ENCODE results near the gene SCN9A.

Gene SCN9A

DNA sequence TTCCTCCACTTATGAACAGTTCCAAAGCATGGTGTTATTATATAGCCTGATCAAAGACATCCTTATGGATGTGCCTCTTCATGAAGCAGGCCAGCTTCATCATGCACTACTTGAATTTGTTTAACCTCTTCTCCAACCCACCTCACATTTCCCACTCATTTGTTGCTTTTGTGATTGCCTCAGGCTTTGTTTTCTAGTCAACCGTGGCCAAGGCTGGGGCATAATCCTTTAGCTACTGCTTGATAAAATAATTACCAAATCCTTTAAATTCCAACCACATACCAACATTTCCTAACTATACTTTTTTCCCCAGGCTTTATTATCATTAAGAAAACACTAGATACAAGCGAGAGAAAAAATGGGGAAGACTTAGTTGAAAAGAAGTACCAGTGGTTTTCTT lies 208.3 kb downstream of the SCN9A start:
- no peak for DNase-seq

- no peak for DNase-seq
Observed at GRCh38 chr2:166163775-166164174, 212.0 kb downstream of the SCN9A start.

GRCh38 chr2:166158546-166158945 lies 217.2 kb downstream of the SCN9A start:
- DNase-seq, result no peak

- no peak for DNase-seq
Observed at GRCh38 chr2:166157578-166157977, 218.2 kb downstream of the SCN9A start.

DNA sequence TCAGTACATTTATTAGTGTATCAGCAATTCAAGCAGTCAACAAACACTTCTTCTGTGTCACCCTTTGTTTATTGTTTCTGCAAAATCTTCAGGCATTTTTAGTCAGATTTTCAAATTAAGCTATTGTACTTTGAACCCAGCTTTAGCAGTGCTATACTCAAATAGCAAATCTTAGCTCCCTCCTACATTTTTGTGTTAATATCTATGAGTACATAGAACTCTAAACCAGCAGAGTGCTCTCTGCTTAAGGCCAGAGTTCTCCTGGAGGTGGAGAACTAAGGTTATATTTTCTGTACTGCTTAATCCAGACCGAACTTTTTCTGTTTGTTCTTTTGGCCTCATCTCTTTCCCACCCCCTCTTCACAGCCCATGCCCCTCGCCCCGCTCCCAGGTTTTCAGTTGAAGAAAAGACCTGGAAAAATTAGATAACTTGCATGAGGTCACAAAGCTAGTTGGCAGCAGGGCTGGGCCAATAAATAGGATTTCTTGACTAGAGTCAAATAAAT lies 218.7 kb downstream of the SCN9A start:
- no peak for DNase-seq

GRCh38 chr2:166155589-166155988 lies 220.2 kb downstream of the SCN9A start:
- no peak for DNase-seq

GRCh38 chr2:166154685-166155338 lies 220.9 kb downstream of the SCN9A start:
- DNase-seq, result no peak

DNA sequence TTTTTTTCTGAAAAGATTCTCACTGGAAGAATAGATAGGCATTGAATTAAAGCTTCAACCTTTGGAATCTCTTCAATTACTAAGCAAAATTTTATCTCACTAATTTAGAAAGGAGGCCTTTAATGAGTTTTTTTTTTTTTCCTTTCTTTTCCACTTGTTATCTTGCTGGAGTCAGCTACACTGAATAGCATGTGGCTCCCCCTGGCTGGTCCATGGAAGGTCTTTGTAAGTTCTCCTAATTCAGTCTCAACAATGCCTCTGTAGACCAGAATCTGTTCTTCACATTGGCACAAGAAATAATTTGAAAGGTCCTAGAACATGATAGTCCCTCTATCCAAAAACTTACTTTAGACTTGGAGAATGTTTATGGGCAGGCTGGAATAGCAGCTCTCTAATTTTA lies 223.7 kb downstream of the SCN9A start:
- no peak for DNase-seq

- no peak for DNase-seq
Observed at GRCh38 chr2:166148500-166149400, 227.0 kb downstream of the SCN9A start.

DNA sequence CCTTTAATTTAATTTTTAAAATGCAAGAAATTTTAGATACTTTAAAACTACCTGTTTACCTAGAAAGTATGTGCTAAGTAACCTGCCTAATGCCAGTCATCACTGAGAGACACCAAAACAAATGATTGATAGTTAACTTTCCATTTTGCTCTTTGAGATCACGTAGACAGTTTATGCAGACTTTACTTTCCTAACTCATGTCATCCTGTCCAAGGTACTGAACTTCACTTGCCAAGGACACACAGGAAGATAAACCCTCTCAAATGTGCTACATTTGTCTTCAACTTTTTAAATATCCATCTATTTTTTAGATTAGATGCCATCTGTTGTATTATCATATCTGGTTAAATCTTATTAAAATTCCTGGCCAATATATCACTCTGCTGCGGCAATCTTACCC lies 227.9 kb downstream of the SCN9A start:
- DNase-seq, result no peak
